GM23338 (cell line): Measurements from ENCODE around the gene DOCK6. TPM values are rescaled to one million over a fixed set of nuclear protein-coding genes. Genes with fewer than 3 reads are reported as not detected.
A peak's percentile ranks its signal among the peaks of the same experiment; 100 is the strongest.

Source experiments
- ATAC-seq: fragments of 200-7000 bp; cut with Tn5 transposase; 3 replicates; pipeline ENCODE4 v1.9.1; 2020
- DNase-seq: peaks from one replicate; pipeline ENCODE4 v3.0.0-alpha.2; 2015; ENCODE audit warnings: low spot score
- H2AFZ ChIP-seq: fragments of 200-600 bp; sonication (generic); 2 replicates; pipeline ENCODE4 v1.8.0; 2016; ENCODE audit warnings: antibody characterized with exemption, mild to moderate bottlenecking, moderate library complexity
- H3F3A ChIP-seq: fragments of 200-600 bp; sonication (generic); replicated peaks from 2 replicates; pipeline ENCODE4 v1.8.0; 2017; ENCODE audit warnings: antibody characterized with exemption, mixed run types, low read depth
- H3K27ac ChIP-seq: fragments of 200-600 bp; sonication (generic); 2 replicates; pipeline ENCODE4 v1.6.1; 2016; ENCODE audit warnings: low read depth
- H3K27me3 ChIP-seq: fragments of 200-600 bp; sonication (generic); 2 replicates; pipeline ENCODE4 v1.8.0; 2016; ENCODE audit warnings: mild to moderate bottlenecking, mixed run types, moderate library complexity; ENCODE audit not compliant: insufficient read depth
- H3K36me3 ChIP-seq: fragments of 200-600 bp; sonication (generic); 2 replicates; pipeline ENCODE4 v1.8.0; 2016; ENCODE audit warnings: mild to moderate bottlenecking; ENCODE audit not compliant: insufficient read depth
- H3K4me1 ChIP-seq: fragments of 200-600 bp; sonication (generic); 2 replicates; pipeline ENCODE4 v1.8.0; 2016; ENCODE audit warnings: mild to moderate bottlenecking, moderate library complexity; ENCODE audit not compliant: insufficient read depth
- H3K4me2 ChIP-seq: fragments of 200-600 bp; sonication (generic); 2 replicates; pipeline ENCODE4 v1.7.1; 2017; ENCODE audit warnings: mixed run types
- H3K4me3 ChIP-seq: fragments of 200-600 bp; sonication (generic); 2 replicates; pipeline ENCODE4 v1.6.1; 2016; ENCODE audit warnings: mixed run types
- H3K79me2 ChIP-seq: fragments of 200-600 bp; sonication (generic); replicated peaks from 2 replicates; pipeline ENCODE4 v1.8.0; 2017; ENCODE audit warnings: mild to moderate bottlenecking; ENCODE audit not compliant: insufficient read depth
- H3K9me2 ChIP-seq: fragments of 200-600 bp; sonication (generic); 2 replicates; pipeline ENCODE4 v1.8.0; 2017; ENCODE audit not compliant: insufficient read depth
- H4K20me1 ChIP-seq: fragments of 200-600 bp; sonication (generic); replicated peaks from 2 replicates; pipeline ENCODE4 v1.8.0; 2017; ENCODE audit warnings: mild to moderate bottlenecking; ENCODE audit not compliant: insufficient read depth
- H3K27ac Mint-ChIP-seq: 2 replicates; pipeline ENCODE4 v1.8.0; 2020; ENCODE audit warnings: inconsistent platforms, mild to moderate bottlenecking, moderate library complexity, mixed read lengths
- H3K27me3 Mint-ChIP-seq: 3 replicates; pipeline ENCODE4 v1.8.0; 2022; ENCODE audit warnings: low read depth, mild to moderate bottlenecking, moderate library complexity, mixed read lengths, inconsistent platforms; ENCODE audit not compliant: insufficient read depth, poor library complexity
- H3K36me3 Mint-ChIP-seq: 3 replicates; pipeline ENCODE4 v1.8.0; 2021; ENCODE audit warnings: low read depth, mild to moderate bottlenecking, inconsistent platforms, moderate library complexity, mixed read lengths
- H3K4me1 Mint-ChIP-seq: 3 replicates; pipeline ENCODE4 v1.8.0; 2020; ENCODE audit warnings: mild to moderate bottlenecking, inconsistent platforms, mixed read lengths
- H3K4me3 Mint-ChIP-seq: 3 replicates; pipeline ENCODE4 v1.8.0; 2021; ENCODE audit warnings: moderate library complexity, mild to moderate bottlenecking, inconsistent platforms, mixed read lengths
- H3K9me3 Mint-ChIP-seq: 3 replicates; pipeline ENCODE4 v1.8.0; 2020; ENCODE audit warnings: moderate library complexity, mild to moderate bottlenecking, inconsistent platforms, mixed read lengths
- CTCF ChIP-seq, 2 experiments: fragments of 200-600 bp in 1 of 2; sonication (generic) in 1 of 2; conservative IDR thresholded peaks; 2 replicates each; pipeline versions ENCODE4 v1.5.1 to v1.6.1; 2016 to 2017; ENCODE audit warnings: antibody characterized with exemption in 2 of 2, low read depth in 2 of 2, mild to moderate bottlenecking in 2 of 2, moderate library complexity in 1 of 2
- EZH2 ChIP-seq: fragments of 200-600 bp; sonication (generic); IDR thresholded peaks from one replicate; pipeline ENCODE4 v1.8.0; 2017; ENCODE audit warnings: antibody characterized with exemption, mild to moderate bottlenecking, low read depth; ENCODE audit not compliant: unreplicated experiment
- EZH2phosphoT487 ChIP-seq: fragments of 200-600 bp; sonication (generic); IDR thresholded peaks from one replicate; pipeline ENCODE4 v1.8.1; 2018; ENCODE audit warnings: antibody characterized with exemption; ENCODE audit not compliant: unreplicated experiment
- POLR2AphosphoS5 ChIP-seq: IDR thresholded peaks from 2 replicates; pipeline ENCODE4 v1.6.1; 2016; ENCODE audit warnings: antibody characterized with exemption, low read depth
- REST ChIP-seq: IDR thresholded peaks from one replicate; pipeline ENCODE4 v1.6.1; 2018; ENCODE audit warnings: antibody characterized with exemption; ENCODE audit not compliant: unreplicated experiment
- polyA plus RNA-seq: library from polyadenylated mRNA; unstranded; fragments of >200 nt; fragmentation: Nextera tagmentation; extraction: Ambion mirVana; gene quantifications from 2 replicates; pipeline ENCODE4 v1.2.1, GENCODE V29; 2016
- total RNA-seq: library from RNA; depleted of rRNA; stranded (reverse); fragments of >200 nt; shearing (Covaris generic); gene quantifications from 2 replicates; pipeline ENCODE4 v1.2.3, GENCODE V29; 2014

Gene DOCK6
- total and polyA plus RNA-seq, 2 experiments from 2014 or later = 34.6 to 49.0 TPM

GRCh38 chr19:11260996-11261395 lies 1.3 kb downstream of the DOCK6 start:
- H3K4me3 ChIP-seq = peak overlapping the region; percentile 96
- H3K27ac Mint-ChIP-seq = no peak overlapping the region
- DNase-seq = no peak

GRCh38 chr19:11257846-11258380 lies 4.4 kb downstream of the DOCK6 start:
- Mint-ChIP-seq H3K27ac (no peak overlapping the region), H3K36me3 (peaks cover 4% of the 10 kb centered on the region; the same call in 2 of the 3 replicates), H3K4me1 (peaks cover 7% of the 10 kb centered on the region; the same call in 1 of the 3 replicates), H3K27me3 (peaks cover 10% of the 10 kb centered on the region), H3K9me3 (no peaks in the 10 kb centered on the region), H3K4me3 (no peak overlapping the region)
- Histone ChIP-seq H3K79me2 (peaks cover 19% of the 10 kb centered on the region), H3K4me3 (no peak overlapping the region), H3K36me3 (no peaks in the 10 kb centered on the region), H4K20me1 (no peaks in the 10 kb centered on the region; the same call in none of the 2 replicates), H3K9me2 (no peaks in the 10 kb centered on the region), H3K4me1 (no peaks in the 10 kb centered on the region), H3K27me3 (no peaks in the 10 kb centered on the region), H3F3A (no peaks in the 10 kb centered on the region), H2AFZ (no peak overlapping the region), H3K27ac (no peak overlapping the region; the same call in 1 of the 2 replicates), H3K4me2 (no peak overlapping the region)
- no peak for TF ChIP-seq REST
- no peak for DNase-seq
- ATAC-seq = no peak

More at GRCh38 chr19:11260996-11261395, 1.3 kb downstream of the DOCK6 start:
- H3K4me3 Mint-ChIP-seq = peak overlapping the region; percentile 74
- H3F3A ChIP-seq = no peaks in the 10 kb centered on the region
- no peaks in the 10 kb centered on the region for H3K27me3 ChIP-seq
- H3K4me1 Mint-ChIP-seq = peaks cover 18% of the 10 kb centered on the region
- TF ChIP-seq EZH2 (no peak), EZH2phosphoT487 (no peak), CTCF (conservative IDR thresholded peaks at IDR 0.05; ENCODE audit: low read depth in 2 of 2) (no peak), POLR2AphosphoS5 (no peak)
- H4K20me1 ChIP-seq = no peaks in the 10 kb centered on the region; the same call in 1 of the 2 replicates
- no peaks in the 10 kb centered on the region for H3K9me3 Mint-ChIP-seq
- H3K36me3 Mint-ChIP-seq = peaks cover 3% of the 10 kb centered on the region; the same call in 1 of the 3 replicates
- no peak overlapping the region for H3K27ac ChIP-seq
- H3K27me3 Mint-ChIP-seq = peaks cover 12% of the 10 kb centered on the region
- peak overlapping the region; percentile 89 for H3K4me2 ChIP-seq
- peaks cover 19% of the 10 kb centered on the region for H3K79me2 ChIP-seq
- ATAC-seq = no peak
- H3K36me3 ChIP-seq = no peaks in the 10 kb centered on the region
- H3K9me2 ChIP-seq = no peaks in the 10 kb centered on the region
- no peaks in the 10 kb centered on the region for H3K4me1 ChIP-seq
- no peak overlapping the region for H2AFZ ChIP-seq
